Thoracic aorta (tissue), 2 donors: ENCODE data around the gene TBC1D9. TPM values are rescaled to one million over a fixed set of nuclear protein-coding genes. Genes with fewer than 3 reads are reported as not detected.

ENCODE experiments used
- ATAC-seq: fragments of 150-250 bp; one replicate; pipeline ENCODE4 v1.8.0; 2017; ENCODE audit warnings: low read depth; ENCODE audit not compliant: insufficient number of reproducible peaks, low FRiP score
- DNase-seq: peaks from one replicate; pipeline ENCODE4 v3.0.0-alpha.2; 2020; ENCODE audit warnings: low spot score
- H3K27ac ChIP-seq, 2 donors: fragments of 200-600 bp; sonication (generic); 1 replicate in 1 of 2; 2 replicates in 1 of 2; pipeline ENCODE4 v1.5.1; 2016; ENCODE audit warnings: mild to moderate bottlenecking in 2 of 2, moderate library complexity in 2 of 2
- H3K27me3 ChIP-seq: fragments of 200-600 bp; sonication (generic); replicated peaks from 2 replicates; pipeline ENCODE4 v1.6.0; 2016; ENCODE audit warnings: mild to moderate bottlenecking; ENCODE audit not compliant: insufficient read depth
- H3K36me3 ChIP-seq: fragments of 200-600 bp; sonication (generic); one replicate; pipeline ENCODE4 v1.5.1; 2016
- H3K4me1 ChIP-seq, 2 donors: fragments of 200-600 bp; sonication (generic); 1 replicate in 1 of 2; 2 replicates in 1 of 2; pipeline versions ENCODE4 v1.5.1 to v1.6.0; 2016; ENCODE audit warnings: low read depth in 2 of 2, mild to moderate bottlenecking in 1 of 2; ENCODE audit not compliant: control insufficient read depth in 1 of 2
- H3K4me3 ChIP-seq: fragments of 200-600 bp; sonication (generic); 2 replicates; pipeline ENCODE4 v1.5.1; 2016; ENCODE audit warnings: mild to moderate bottlenecking
- H3K9me3 ChIP-seq: fragments of 200-600 bp; sonication (generic); 2 replicates; pipeline ENCODE4 v1.5.1; 2016
- total RNA-seq, 2 donors: library from RNA; depleted of rRNA; stranded (reverse); fragments of >200 nt; gene quantifications; one replicate each; pipeline versions ENCODE4 v1.1.0 to v1.2.3, GENCODE V29; 2016
- TF ChIP-seq, protein P1 (sequence below): fragments of 200-600 bp; sonication (generic); IDR thresholded peaks from one replicate; pipeline ENCODE4 v1.5.1; 2019; ENCODE audit warnings: antibody characterized with exemption

Gene TBC1D9
- total RNA-seq, 2 donors from 2014 or later: 17.5 to 21.2 TPM

DNA sequence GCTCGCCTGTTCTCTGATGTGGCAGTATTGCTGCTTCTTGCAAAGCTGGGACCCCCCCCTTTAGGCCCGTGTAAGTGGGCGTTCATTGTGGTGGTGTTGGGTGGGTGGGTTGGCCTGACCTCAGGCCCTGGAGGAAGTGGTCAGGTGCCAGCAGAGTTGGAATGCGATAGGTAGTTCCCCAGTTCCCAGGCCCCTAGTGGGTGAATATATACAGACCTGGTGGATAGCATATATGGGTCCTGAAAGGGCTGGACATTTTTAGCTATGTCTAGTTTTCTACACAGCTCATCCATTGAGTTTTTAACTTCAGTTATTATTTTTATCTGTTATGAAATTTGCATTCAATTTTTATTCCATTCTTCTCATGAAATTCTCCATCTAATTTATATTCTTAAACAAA lies 151.6 kb downstream of the TBC1D9 start:
- H3K9me3 ChIP-seq: no peaks in the 10 kb centered on the region
- DNase-seq (no peak), ATAC-seq (no peak)
- TF ChIP-seq, protein P1, sequence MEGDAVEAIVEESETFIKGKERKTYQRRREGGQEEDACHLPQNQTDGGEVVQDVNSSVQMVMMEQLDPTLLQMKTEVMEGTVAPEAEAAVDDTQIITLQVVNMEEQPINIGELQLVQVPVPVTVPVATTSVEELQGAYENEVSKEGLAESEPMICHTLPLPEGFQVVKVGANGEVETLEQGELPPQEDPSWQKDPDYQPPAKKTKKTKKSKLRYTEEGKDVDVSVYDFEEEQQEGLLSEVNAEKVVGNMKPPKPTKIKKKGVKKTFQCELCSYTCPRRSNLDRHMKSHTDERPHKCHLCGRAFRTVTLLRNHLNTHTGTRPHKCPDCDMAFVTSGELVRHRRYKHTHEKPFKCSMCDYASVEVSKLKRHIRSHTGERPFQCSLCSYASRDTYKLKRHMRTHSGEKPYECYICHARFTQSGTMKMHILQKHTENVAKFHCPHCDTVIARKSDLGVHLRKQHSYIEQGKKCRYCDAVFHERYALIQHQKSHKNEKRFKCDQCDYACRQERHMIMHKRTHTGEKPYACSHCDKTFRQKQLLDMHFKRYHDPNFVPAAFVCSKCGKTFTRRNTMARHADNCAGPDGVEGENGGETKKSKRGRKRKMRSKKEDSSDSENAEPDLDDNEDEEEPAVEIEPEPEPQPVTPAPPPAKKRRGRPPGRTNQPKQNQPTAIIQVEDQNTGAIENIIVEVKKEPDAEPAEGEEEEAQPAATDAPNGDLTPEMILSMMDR: no peak
- no peaks in the 10 kb centered on the region for H3K27me3 ChIP-seq
- H3K4me1 ChIP-seq: peaks cover 0 to 2% of the 10 kb centered on the region in 2 donors
- H3K4me3 ChIP-seq: no peak overlapping the region
- H3K27ac ChIP-seq: no peak overlapping the region
- no peaks in the 10 kb centered on the region for H3K36me3 ChIP-seq

DNA sequence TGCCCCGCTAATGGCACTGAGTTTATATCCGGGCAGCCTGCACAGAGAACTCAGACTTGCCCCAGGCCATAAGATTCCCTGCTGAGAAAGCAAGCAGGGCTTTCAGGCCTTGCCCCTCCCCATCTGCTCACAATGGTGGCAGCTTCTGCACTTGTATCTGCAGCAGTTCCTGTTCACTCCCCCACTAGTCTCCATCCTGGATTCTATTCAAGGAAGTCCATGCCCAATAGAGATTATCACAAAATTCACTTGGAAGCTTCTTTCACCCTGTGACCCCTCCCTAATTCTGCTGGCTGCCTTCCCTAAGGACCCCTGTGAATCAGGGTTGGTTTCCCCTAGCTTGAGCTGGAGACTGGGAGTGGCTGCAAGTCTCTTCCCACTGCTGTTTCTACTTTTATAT lies 152.9 kb downstream of the TBC1D9 start:
- no peak for ATAC-seq
- DNase-seq: no peak
- H3K27ac ChIP-seq: no peak overlapping the region
- TF ChIP-seq, protein P1: no peak
- no peaks in the 10 kb centered on the region for H3K9me3 ChIP-seq
- H3K4me3 ChIP-seq: no peak overlapping the region
- no peaks in the 10 kb centered on the region for H3K4me1 ChIP-seq
- H3K27me3 ChIP-seq: no peaks in the 10 kb centered on the region
- H3K36me3 ChIP-seq: no peaks in the 10 kb centered on the region

DNA sequence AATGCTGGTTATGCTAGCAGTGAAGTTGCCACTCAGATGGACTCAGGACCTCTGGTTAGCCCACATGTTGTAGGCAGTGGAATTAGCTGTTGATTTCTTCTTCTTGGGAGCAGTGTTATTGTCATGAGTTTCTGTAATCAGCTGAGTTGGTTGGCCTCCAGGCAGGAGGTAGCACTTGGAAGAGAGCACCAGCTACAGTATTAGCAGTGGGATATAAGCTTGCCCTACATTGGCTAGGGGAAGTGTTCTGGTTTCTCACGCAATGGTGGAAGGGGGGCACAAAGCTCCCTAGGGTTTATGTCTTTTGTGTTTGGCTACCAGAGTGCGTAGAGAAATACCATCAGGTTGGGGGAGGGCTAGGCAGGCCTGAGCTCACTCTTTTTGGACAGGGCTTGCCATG lies 153.5 kb downstream of the TBC1D9 start:
- DNase-seq (no peak), ATAC-seq (no peak)
- TF ChIP-seq, protein P1: no peak
- Histone ChIP-seq H3K4me1 (no peaks in the 10 kb centered on the region), H3K9me3 (no peaks in the 10 kb centered on the region), H3K27me3 (no peaks in the 10 kb centered on the region), H3K27ac (no peak overlapping the region), H3K4me3 (no peak overlapping the region), H3K36me3 (no peaks in the 10 kb centered on the region)

DNA sequence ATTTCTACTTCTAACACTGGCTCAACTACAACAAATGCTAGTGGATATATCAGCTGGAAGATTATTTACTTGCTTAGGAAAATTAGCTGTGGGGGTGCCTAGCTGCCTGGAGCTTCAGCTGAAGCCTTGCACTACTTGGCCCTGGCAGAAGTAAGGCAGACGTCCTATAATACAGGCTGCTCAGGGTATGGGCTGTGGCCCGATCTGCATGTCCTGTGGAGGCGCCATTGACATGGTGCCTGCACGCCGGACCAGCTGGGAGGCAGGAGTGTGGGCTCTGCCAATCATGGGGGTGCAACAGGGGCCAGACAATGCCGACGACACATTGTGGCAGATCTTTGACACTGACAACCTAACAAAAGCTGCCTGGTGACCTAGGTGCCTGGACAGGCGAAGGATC lies 155.8 kb downstream of the TBC1D9 start:
- DNase-seq (no peak), ATAC-seq (no peak)
- no peaks in the 10 kb centered on the region for H3K36me3 ChIP-seq
- TF ChIP-seq, protein P1: no peak
- no peaks in the 10 kb centered on the region for H3K27me3 ChIP-seq
- H3K27ac ChIP-seq: no peak overlapping the region
- H3K4me1 ChIP-seq: no peaks in the 10 kb centered on the region
- no peaks in the 10 kb centered on the region for H3K9me3 ChIP-seq
- H3K4me3 ChIP-seq: no peak overlapping the region

DNA sequence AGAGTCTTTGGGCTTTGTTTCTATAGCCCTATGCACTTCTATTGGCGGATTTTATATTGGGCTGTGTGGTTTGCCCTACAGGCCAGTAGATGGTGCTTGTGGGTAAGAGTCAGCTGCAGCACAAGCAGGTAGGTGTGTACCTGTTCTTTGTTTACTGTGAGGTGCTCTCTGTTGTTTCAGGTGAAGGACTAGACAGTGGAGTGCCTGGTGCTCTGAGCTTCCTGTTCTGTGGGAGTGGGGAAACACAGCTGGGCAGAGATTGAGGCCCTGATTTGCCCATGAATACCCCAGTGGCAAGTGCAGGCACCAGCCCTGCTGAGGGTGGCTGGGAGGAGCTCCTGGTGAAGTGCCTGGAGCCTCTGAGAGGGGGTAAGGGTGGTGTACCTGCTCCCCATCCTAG lies 161.1 kb downstream of the TBC1D9 start:
- no peak for DNase-seq
- no peaks in the 10 kb centered on the region for H3K4me1 ChIP-seq
- no peaks in the 10 kb centered on the region for H3K27me3 ChIP-seq
- H3K4me3 ChIP-seq: no peak overlapping the region
- H3K36me3 ChIP-seq: no peaks in the 10 kb centered on the region
- TF ChIP-seq, protein P1: no peak
- no peaks in the 10 kb centered on the region for H3K9me3 ChIP-seq
- H3K27ac ChIP-seq: no peak overlapping the region
- ATAC-seq: no peak
